Measurements from ENCODE around the gene PRDM16. TPM values are rescaled to one million over a fixed set of nuclear protein-coding genes. Genes with fewer than 3 reads are reported as not detected.

Gene PRDM16
- total and polyA plus RNA-seq, 8 donors = 9.6 to 18.0 (median 14.7) TPM

GRCh38 chr1:3382326-3383057, 313.5 kb downstream of the PRDM16 start:
- intact Hi-C loops (cut with DNase I) = no loop called here
- H3K4me3 ChIP-seq = no peak overlapping the region
- H3K27me3 ChIP-seq = peaks cover 0 to 30% of the 10 kb centered on the region in 2 donors
- H3K36me3 ChIP-seq = no peaks in the 10 kb centered on the region
- H3K27ac ChIP-seq = no peak overlapping the region
- DNase-seq = no peak
- H3K4me1 ChIP-seq = no peaks in the 10 kb centered on the region
- ATAC-seq = no peak
- TF ChIP-seq, protein P1, sequence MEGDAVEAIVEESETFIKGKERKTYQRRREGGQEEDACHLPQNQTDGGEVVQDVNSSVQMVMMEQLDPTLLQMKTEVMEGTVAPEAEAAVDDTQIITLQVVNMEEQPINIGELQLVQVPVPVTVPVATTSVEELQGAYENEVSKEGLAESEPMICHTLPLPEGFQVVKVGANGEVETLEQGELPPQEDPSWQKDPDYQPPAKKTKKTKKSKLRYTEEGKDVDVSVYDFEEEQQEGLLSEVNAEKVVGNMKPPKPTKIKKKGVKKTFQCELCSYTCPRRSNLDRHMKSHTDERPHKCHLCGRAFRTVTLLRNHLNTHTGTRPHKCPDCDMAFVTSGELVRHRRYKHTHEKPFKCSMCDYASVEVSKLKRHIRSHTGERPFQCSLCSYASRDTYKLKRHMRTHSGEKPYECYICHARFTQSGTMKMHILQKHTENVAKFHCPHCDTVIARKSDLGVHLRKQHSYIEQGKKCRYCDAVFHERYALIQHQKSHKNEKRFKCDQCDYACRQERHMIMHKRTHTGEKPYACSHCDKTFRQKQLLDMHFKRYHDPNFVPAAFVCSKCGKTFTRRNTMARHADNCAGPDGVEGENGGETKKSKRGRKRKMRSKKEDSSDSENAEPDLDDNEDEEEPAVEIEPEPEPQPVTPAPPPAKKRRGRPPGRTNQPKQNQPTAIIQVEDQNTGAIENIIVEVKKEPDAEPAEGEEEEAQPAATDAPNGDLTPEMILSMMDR (IDR thresholded peaks at IDR 0.05) = no peak
- no peaks in the 10 kb centered on the region for H3K9me3 ChIP-seq

- H3K9me3 ChIP-seq = no peaks in the 10 kb centered on the region
- no peaks in the 10 kb centered on the region for H3K36me3 ChIP-seq
- H3K27me3 ChIP-seq = peaks cover 0 to 42% of the 10 kb centered on the region in 2 donors
- no peaks in the 10 kb centered on the region for H3K4me1 ChIP-seq
- TF ChIP-seq, protein P1 (IDR thresholded peaks at IDR 0.05) = no peak
- H3K4me3 ChIP-seq = no peak overlapping the region
- DNase-seq = no peak
- no peak for ATAC-seq
- H3K27ac ChIP-seq = no peak overlapping the region
- intact Hi-C loops (cut with DNase I) = no loop called here
Measured at GRCh38 chr1:3383679-3384078, 314.7 kb downstream of the PRDM16 start.

DNA sequence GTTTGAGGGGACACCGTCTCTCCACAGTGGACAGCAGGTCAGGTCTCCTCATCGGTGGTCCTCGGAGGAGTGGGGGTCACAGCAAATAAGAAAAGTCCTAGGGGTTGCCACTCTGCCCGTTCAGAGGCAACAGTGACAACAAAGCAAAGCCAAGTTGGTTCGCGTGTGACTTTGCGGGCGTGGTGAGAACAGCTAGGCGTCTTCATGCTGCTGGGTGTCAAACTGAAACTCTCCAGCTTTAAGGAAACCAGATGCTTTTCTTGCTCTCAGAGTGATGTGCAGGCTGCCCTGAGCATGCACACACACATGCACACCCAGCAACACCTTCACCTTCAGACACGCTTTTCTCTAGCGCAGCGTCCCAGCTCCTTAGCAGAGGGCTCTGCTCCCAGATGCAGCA, 315.4 kb downstream of the PRDM16 start:
- intact Hi-C loops (cut with DNase I) = no loop called here
- no peaks in the 10 kb centered on the region for H3K9me3 ChIP-seq
- no peaks in the 10 kb centered on the region for H3K36me3 ChIP-seq
- TF ChIP-seq, protein P1 (IDR thresholded peaks at IDR 0.05) = no peak
- H3K4me3 ChIP-seq = no peak overlapping the region
- DNase-seq (no peak), ATAC-seq (no peak)
- H3K27ac ChIP-seq = no peak overlapping the region
- no peaks in the 10 kb centered on the region for H3K4me1 ChIP-seq
- H3K27me3 ChIP-seq = peaks cover 0 to 49% of the 10 kb centered on the region in 2 donors

GRCh38 chr1:3386205-3387002, 317.4 kb downstream of the PRDM16 start:
- Histone ChIP-seq H3K27ac (no peak overlapping the region), H3K9me3 (no peaks in the 10 kb centered on the region), H3K36me3 (no peaks in the 10 kb centered on the region), H3K4me3 (no peak overlapping the region), H3K4me1 (no peaks in the 10 kb centered on the region), H3K27me3 (peaks cover 2 to 69% of the 10 kb centered on the region in 2 donors)
- ATAC-seq = no peak
- peak in 1 of 4 donors; percentile 50 for DNase-seq
- TF ChIP-seq, protein P1 (IDR thresholded peaks at IDR 0.05) = no peak
- intact Hi-C loops (cut with DNase I) = no loop called here

DNA sequence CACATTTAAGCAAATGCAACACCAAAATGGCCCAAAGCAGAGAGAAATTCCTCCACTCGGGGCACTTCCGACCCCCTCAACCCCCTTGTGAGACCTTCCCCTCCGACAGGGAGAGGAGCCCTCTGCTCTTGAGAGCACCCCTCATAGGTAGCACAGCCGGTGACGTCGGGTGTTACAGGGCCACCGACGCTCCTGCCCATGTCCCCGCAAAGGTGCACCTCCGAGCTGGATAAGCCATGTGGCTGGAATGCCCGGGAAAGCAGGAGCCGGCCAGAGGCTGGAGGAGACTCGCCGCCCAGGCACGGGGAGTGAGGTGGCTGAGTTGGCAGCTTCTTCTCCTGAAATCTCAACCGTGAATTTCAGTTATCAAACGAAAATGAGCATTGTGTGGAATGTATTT, 318.4 kb downstream of the PRDM16 start:
- intact Hi-C loops (cut with DNase I) = no loop called here
- H3K9me3 ChIP-seq = no peaks in the 10 kb centered on the region
- no peak overlapping the region for H3K27ac ChIP-seq
- no peaks in the 10 kb centered on the region for H3K36me3 ChIP-seq
- no peak overlapping the region for H3K4me3 ChIP-seq
- no peak for DNase-seq
- peaks cover 12 to 71% of the 10 kb centered on the region in 2 donors for H3K27me3 ChIP-seq
- H3K4me1 ChIP-seq = no peaks in the 10 kb centered on the region
- ATAC-seq = no peak
- TF ChIP-seq, protein P1 (IDR thresholded peaks at IDR 0.05) = no peak

All from left lung (tissue), 10 donors.